LHCN-M2 (cell line): ENCODE data around the gene RAB10. TPM values are rescaled to one million over a fixed set of nuclear protein-coding genes. Genes with fewer than 3 reads are reported as not detected.
A peak's percentile ranks its signal among the peaks of the same experiment; 100 is the strongest.
"Not testable (repeated sequence)": the region's sequence is repeated elsewhere in the genome, so short reads cannot be mapped to it uniquely, and the experiment has no call there.

ENCODE experiments used
- DNase-seq: peaks from one replicate; pipeline ENCODE4 v3.0.0-alpha.2; 2012; ENCODE audit warnings: low read depth
- total RNA-seq: library from RNA; depleted of rRNA; stranded (reverse); fragments of >200 nt; gene quantifications from 2 replicates; pipeline ENCODE4 v1.2.3, GENCODE V29; 2014

Gene RAB10
- total RNA-seq, 1 experiment from 2014 or later: 124 TPM

DNA sequence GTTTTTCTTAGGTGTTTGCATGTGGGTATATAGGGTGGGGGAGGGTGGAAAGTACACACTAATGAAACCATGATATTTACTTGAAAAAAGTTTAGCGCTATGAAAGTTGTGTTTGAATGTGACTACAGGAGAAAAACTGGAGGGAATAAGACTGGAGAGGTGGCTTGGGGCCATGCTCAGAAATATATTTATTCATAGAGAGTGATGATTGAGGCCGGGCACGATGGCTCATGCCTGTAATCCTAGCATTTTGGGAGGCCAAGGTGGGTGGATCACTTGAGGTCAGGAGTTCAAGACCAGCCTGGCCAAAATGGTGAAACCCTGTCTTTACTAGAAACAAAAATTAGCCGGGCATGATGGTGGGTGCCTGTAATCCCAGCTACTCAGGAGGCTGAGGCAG, 55.0 kb downstream of the RAB10 start:
- not testable (repeated sequence) for DNase-seq

- no peak for DNase-seq
Measured at GRCh38 chr2:26089337-26089736, 55.5 kb downstream of the RAB10 start.

DNA sequence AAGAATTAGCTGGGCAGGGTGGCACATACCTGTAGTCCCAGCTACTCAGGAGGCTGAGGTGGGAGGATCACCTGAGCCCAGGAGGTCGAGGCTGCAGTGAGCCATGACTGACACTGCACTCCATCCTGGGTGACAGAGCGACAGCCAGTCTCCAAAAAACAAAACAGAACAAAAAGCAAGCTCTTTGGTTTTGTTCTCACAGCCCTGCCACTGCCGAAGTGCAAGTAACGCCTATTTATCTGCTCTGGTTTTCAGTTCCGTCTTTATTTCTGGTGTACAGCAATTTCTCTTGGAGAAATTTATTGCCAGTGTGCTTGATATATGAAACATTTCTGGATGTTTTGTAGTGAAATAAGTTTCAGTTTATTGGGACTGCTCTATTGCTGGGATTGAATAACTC, 61.9 kb downstream of the RAB10 start:
- DNase-seq: no peak

DNA sequence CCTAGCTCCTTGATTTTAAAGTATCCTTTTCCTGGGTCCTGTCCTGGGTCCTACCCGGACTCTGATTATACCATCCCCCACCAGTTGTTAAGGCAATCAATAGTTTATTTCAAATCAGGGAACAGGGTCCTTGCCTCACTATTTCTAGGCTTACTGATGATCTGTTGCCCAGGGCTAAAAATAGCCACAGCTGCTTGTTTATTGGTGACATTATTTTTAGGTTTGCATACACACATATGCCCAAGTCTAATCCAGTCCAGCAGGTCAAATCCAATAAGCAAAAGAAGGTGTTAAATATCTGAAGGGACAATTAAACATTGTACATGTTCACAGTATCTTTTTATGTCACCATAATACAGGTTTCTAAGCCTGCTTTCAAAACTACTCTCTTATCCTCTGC, 66.0 kb downstream of the RAB10 start:
- DNase-seq: no peak

GRCh38 chr2:26100384-26100783, 66.5 kb downstream of the RAB10 start:
- no peak for DNase-seq

- no peak for DNase-seq
Measured at GRCh38 chr2:26103752-26104151, 69.9 kb downstream of the RAB10 start.

GRCh38 chr2:26108701-26109100, 74.8 kb downstream of the RAB10 start:
- DNase-seq: not testable (repeated sequence)

GRCh38 chr2:26112201-26112600, 78.3 kb downstream of the RAB10 start:
- no peak for DNase-seq

DNA sequence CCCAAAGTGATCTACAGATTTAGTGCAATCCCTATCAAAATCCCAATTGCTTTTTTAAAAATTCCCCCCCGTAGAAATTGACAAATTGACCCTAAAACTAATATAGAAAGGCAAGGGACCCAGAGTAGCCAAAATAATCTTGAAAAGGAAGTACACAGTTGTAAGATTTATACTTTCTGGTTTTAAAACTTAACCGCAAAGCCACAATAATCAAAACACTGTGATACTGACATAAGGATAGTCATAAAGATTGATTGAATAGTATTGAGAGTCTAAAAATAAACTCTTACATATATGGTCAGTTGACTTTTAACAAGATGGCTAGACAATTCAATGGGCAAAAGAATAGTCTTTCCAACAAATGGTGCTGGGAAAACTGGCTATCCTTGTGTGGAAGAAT, 80.3 kb downstream of the RAB10 start:
- no peak for DNase-seq

GRCh38 chr2:26118682-26119081, 84.8 kb downstream of the RAB10 start:
- no peak for DNase-seq

GRCh38 chr2:26119521-26119920, 85.6 kb downstream of the RAB10 start:
- no peak for DNase-seq

GRCh38 chr2:26122630-26123029, 88.7 kb downstream of the RAB10 start:
- no peak for DNase-seq

DNA sequence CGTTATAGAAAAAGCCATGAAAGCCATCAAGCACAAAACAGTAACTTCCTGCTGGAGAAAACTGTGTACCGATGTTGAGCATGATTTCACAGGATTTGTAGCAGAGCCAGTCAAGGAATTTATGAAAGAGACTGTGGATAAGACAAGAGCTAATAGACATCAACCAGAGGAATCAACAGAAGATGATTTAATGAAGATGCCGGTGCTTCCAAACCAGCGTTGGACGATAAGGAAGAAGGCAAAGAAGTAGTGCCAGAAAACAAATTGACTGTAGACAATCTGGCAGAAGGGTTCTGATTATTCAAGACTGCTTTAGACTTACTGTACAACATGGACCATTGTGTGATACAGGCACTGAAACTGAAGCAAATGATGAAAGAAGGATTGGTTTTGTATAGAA, 89.5 kb downstream of the RAB10 start:
- DNase-seq: no peak

DNA sequence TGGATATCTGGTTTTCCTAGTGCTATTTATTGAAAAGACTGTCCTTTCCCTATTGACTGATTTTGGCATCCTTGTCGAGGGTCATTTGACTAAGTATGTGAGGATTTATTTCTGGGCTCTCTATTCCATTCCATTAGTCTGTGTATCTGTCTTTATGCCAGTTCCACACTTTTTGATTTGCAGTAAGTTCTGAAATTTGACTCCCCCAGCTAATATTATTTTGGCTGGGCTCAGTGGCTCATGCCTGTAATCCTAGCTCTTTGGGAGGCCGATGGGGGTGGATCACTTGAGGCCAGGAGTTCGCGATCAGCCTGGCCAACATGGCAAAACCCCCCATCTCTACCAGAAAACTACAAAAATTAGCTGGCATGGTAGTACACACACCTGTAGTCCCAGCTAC, 92.2 kb downstream of the RAB10 start:
- no peak for DNase-seq

DNA sequence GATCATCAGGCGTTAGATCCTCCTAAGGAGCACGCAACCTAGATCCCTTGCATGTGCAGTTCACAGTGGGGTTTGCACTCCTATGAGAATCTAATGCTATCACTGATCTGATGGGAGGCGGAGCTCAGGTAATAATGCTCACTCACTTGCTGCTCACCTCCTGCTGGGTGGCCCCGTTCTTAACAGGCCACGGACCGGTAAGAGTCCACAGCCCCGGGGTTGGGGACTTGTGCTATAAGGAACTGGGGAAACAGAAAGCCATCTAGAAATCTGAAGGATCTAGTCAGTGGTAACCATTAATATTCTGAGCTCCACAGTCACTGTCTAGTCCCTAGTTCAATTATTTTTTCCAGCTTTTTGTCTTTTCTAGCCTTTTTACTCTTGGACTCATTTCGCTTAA, 94.3 kb downstream of the RAB10 start:
- DNase-seq: no peak

DNA sequence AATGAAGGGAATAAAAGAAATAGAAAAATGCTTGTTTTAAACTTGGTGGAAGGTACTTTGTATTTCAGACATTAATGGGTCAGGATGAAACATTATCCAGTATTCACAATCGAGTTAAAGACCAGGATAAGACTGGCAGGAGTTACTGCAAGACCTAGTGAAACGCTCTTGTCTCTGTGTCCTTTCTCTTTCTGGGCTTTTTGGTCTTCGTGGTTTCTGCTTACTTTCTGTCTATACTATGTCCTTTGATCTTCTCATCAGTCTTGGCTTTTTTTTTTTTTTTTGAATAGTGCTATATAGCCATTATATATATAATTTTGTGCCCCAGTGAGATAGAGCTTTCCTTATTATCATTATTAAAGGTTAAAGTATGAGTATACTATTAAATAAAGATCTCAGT, 96.9 kb downstream of the RAB10 start:
- no peak for DNase-seq

GRCh38 chr2:26136451-26136850, 102.6 kb downstream of the RAB10 start:
- DNase-seq: no peak

DNA sequence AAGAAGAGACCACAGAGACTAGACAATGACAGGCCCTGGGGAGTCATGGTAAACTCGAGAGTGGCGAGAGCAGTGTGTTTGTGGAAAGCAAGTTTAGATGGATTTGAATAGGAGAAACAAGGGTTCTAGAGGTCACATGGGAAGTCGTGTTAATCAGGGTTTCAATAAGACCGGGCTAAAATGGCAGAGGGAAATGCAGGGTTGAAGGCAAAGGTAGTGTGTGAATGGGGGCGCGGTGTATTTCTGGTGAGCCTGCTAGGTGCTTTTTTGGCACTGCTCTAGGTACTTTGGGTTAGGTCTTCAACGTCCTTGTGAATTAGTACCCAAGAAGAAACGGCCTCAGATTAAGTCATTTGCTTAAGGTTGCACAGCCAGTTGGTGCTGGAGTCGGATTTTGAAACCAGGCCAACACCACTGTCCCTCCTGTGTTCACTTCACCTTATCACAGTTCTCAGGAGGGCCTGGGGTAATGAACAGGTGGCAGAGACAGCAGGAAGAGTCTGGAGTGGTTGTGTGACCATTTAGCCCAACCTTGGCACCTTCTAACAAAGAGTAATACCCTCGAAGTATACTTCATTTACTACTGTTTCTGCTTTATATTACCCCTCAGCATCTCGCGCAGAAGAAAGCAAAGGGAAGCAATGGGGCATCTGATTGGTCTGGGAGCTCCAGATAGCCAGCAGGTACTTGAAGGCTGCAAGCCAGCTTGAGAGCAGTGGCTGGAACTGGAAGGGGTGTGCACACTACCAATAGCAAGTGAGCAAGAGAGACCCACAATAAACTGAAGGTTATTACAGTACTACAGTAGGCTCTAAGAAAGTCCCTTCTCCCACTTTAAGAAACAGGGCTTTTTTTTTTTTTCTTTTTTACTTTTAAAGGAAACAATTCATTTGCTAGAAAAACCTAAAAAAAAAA, 105.6 kb downstream of the RAB10 start:
- DNase-seq: no peak

GRCh38 chr2:26141145-26141769, 107.4 kb downstream of the RAB10 start:
- DNase-seq: no peak

GRCh38 chr2:26144031-26144430, 110.1 kb downstream of the RAB10 start:
- no peak for DNase-seq

DNA sequence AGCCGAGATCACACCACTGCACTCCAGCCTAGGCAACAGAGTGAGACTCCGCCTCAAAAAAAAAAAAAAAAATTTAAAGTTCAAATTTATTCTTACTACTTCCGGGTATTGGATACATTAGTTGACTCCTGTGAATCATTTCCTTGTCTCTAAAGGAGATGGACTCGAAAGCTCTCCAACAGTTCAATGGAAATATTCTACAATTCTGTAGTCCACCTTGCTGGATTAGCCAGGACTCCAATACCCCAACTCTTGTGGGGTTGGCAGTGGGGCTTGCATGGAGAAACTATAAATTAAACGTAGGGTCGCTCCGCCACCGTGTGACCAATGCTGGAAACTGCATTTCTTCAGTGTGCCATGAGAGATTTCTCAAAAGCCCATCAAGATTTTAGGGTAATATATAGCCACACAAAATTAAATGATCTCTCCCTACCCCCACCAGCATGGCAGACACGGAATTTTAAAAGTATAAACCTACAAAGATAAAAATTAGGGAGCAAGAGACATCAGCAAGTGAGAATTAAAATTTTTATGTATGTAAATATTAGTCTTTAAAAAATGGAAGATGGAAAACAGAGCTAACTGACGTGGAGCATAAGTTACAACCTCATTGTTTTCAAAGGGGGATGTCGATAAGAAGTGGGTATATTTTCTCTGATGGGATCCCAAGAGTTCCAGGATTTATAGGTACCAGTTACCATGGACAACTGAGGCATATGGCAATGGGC, 111.2 kb downstream of the RAB10 start:
- DNase-seq: peak; percentile 50

DNA sequence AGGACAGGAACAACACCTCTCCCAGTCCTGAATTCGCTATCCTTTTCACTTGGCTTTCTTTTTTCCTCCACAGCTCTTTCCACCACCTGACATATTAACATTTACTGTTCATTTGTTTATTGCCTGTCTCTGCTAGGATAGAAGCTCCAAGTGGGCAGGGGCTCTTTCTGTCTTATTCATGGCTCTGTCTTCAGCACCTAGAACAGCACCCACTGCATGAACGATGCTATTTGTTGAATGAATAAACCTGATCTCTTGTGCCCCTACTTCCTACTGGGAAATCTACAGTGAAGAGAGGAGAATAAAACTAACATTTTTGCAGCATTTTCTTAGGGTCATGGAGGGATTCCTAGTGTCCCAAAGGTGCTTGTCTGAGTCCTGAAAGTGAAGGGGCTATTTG, 114.6 kb downstream of the RAB10 start:
- DNase-seq: peak; percentile 13
